Measurements from ENCODE around the gene MAPRE2.

MAPRE2 gene

GRCh38 chr18:35040988-35041814 lies at the start of gene MAPRE2:
Gene MAPRE2, plus strand, starts transcription at chr18:35041413. Its CDS starts 127 bp downstream, at chr18:35041540.
- peak; percentile 88 for DNase-seq

- no peak for DNase-seq
Observed at GRCh38 chr18:34991561-34991960, 49.7 kb upstream of the MAPRE2 start.

GRCh38 chr18:34993289-34993688 lies 47.9 kb upstream of the MAPRE2 start:
- no peak for DNase-seq

GRCh38 chr18:34995746-34996145 lies 45.5 kb upstream of the MAPRE2 start:
- DNase-seq, result no peak

GRCh38 chr18:34998661-34999060 lies 42.6 kb upstream of the MAPRE2 start:
- DNase-seq, result no peak

- no peak for DNase-seq
Observed at GRCh38 chr18:34999756-35000289, 41.4 kb upstream of the MAPRE2 start.

- no peak for DNase-seq
Observed at GRCh38 chr18:35000457-35000856, 40.8 kb upstream of the MAPRE2 start.

- no peak for DNase-seq
Observed at GRCh38 chr18:35002120-35002519, 39.1 kb upstream of the MAPRE2 start.

- DNase-seq, result peak; percentile 45
Observed at GRCh38 chr18:35005963-35006577, 35.1 kb upstream of the MAPRE2 start.

- no peak for DNase-seq
Observed at GRCh38 chr18:35010156-35010555, 31.1 kb upstream of the MAPRE2 start.

- DNase-seq, result no peak
Observed at GRCh38 chr18:35010993-35011392, 30.2 kb upstream of the MAPRE2 start.

- no peak for DNase-seq
Observed at GRCh38 chr18:35019933-35020332, 21.3 kb upstream of the MAPRE2 start.

GRCh38 chr18:35022426-35023001 lies 18.7 kb upstream of the MAPRE2 start:
- no peak for DNase-seq

GRCh38 chr18:35024196-35024595 lies 17.0 kb upstream of the MAPRE2 start:
- DNase-seq, result no peak

GRCh38 chr18:35024965-35025364 lies 16.2 kb upstream of the MAPRE2 start:
- DNase-seq, result no peak

GRCh38 chr18:35026407-35027061 lies 14.7 kb upstream of the MAPRE2 start:
- no peak for DNase-seq

GRCh38 chr18:35027206-35027605 lies 14.0 kb upstream of the MAPRE2 start:
- no peak for DNase-seq

- no peak for DNase-seq
Observed at GRCh38 chr18:35028536-35028935, 12.7 kb upstream of the MAPRE2 start.

GRCh38 chr18:35029103-35029502 lies 12.1 kb upstream of the MAPRE2 start:
- no peak for DNase-seq

- DNase-seq, result no peak
Observed at GRCh38 chr18:35029770-35030169, 11.4 kb upstream of the MAPRE2 start.

- DNase-seq, result no peak
Observed at GRCh38 chr18:35030277-35030989, 10.8 kb upstream of the MAPRE2 start.

GRCh38 chr18:35032113-35032512 lies 9.1 kb upstream of the MAPRE2 start:
- DNase-seq, result no peak

- DNase-seq, result no peak
Observed at GRCh38 chr18:35038029-35038428, 3.2 kb upstream of the MAPRE2 start.
